MCF 10A (cell line): Measurements from ENCODE around the gene MYO1E. TPM values are rescaled to one million over a fixed set of nuclear protein-coding genes. Genes with fewer than 3 reads are reported as not detected.

ENCODE experiments used
- BruUV-seq: library from RNA; stranded (reverse); fragments of 400-500 nt; replicated peaks from 2 replicates; lab custom pipeline; 2021; lab: Mats Ljungman, UMichigan
- CTCF ChIA-PET: fragments of 300-600 bp; sonication (Branson Sonifier 250); formaldehyde crosslinking; extraction: SDS; loops from one replicate; lab custom pipeline; 2021; ENCODE audit warnings: antibody characterized with exemption, inconsistent platforms; lab: Yijun Ruan, JAX
- POLR2A ChIA-PET: fragments of 300-600, 350-650 bp; sonication (Branson Sonifier 250); formaldehyde crosslinking; extraction: SDS; loops from one replicate; lab custom pipeline; 2020; ENCODE audit warnings: antibody characterized with exemption, inconsistent platforms; lab: Yijun Ruan, JAX
- DNase-seq: peaks from one replicate; pipeline ENCODE4 v3.0.0-alpha.2; 2018; ENCODE audit not compliant: unreplicated experiment
- H3K27ac Mint-ChIP-seq: one replicate; pipeline ENCODE4 v1.8.0; 2022; ENCODE audit warnings: mild to moderate bottlenecking, low read depth, mixed read lengths; ENCODE audit not compliant: unreplicated experiment
- H3K27me3 Mint-ChIP-seq: one replicate; pipeline ENCODE4 v1.8.0; 2022; ENCODE audit warnings: mixed read lengths; ENCODE audit not compliant: insufficient read depth, unreplicated experiment
- H3K36me3 Mint-ChIP-seq: one replicate; pipeline ENCODE4 v1.8.0; 2022; ENCODE audit warnings: mild to moderate bottlenecking, moderate library complexity, mixed read lengths; ENCODE audit not compliant: insufficient read depth, unreplicated experiment
- H3K4me1 Mint-ChIP-seq: one replicate; pipeline ENCODE4 v1.8.0; 2022; ENCODE audit warnings: mixed read lengths; ENCODE audit not compliant: insufficient read depth, unreplicated experiment
- H3K4me3 Mint-ChIP-seq: one replicate; pipeline ENCODE4 v1.8.0; 2022; ENCODE audit warnings: mild to moderate bottlenecking, moderate library complexity, mixed read lengths; ENCODE audit not compliant: unreplicated experiment
- H3K9me3 Mint-ChIP-seq: one replicate; pipeline ENCODE4 v1.8.0; 2022; ENCODE audit warnings: mixed read lengths; ENCODE audit not compliant: unreplicated experiment
- CTCF ChIP-seq: fragments of 200-600 bp; IDR thresholded peaks from one replicate; pipeline ENCODE4 v1.8.0; 2022; ENCODE audit warnings: antibody characterized with exemption, mild to moderate bottlenecking; ENCODE audit not compliant: unreplicated experiment
- intact Hi-C: fragments of 100-400 bp; cut with micrococcal nuclease; formaldehyde crosslinking; loops from 2 replicates; pipeline ENCODE4 v1.14.1; 2022
- total RNA-seq: library from RNA; stranded (reverse); gene quantifications from 2 replicates; pipeline ENCODE4 v1.2.3, GENCODE V29; 2022

Gene MYO1E
- total RNA-seq, 1 experiment from 2014 or later, result 121 TPM

- H3K9me3 Mint-ChIP-seq, result no peaks in the 10 kb centered on the region
- peaks cover 35% of the 10 kb centered on the region for H3K4me1 Mint-ChIP-seq
- ChIA-PET POLR2A (interaction anchor here (0.6 to 1.3 kb wide), 5 partner anchors 9 to 67 kb away, joined by 3 to 6 read pairs (median 4); no protein-coding TSS in a partner anchor), CTCF (interaction anchor here (1.7 to 1.8 kb wide), 2 partner anchors 8 to 57 kb away, joined by 4 to 7 read pairs; no protein-coding TSS in a partner anchor)
- TF ChIP-seq CTCF, result no peak
- H3K27me3 Mint-ChIP-seq, result no peaks in the 10 kb centered on the region
- intact Hi-C loops, result no loop called here
- no peak overlapping the region for H3K4me3 Mint-ChIP-seq
- BruUV-seq, result no TSS peak
- DNase-seq, result peak; percentile 74
- peak overlapping the region; percentile 12 for H3K27ac Mint-ChIP-seq
- no peaks in the 10 kb centered on the region for H3K36me3 Mint-ChIP-seq
Measured at GRCh38 chr15:59304034-59304795, 68.5 kb downstream of the MYO1E start.

- POLR2A ChIA-PET, result interaction anchor here (0.6 to 1.3 kb wide), 5 partner anchors 8 to 68 kb away, joined by 3 to 6 read pairs (median 4); no protein-coding TSS in a partner anchor
- Mint-ChIP-seq H3K27me3 (no peaks in the 10 kb centered on the region), H3K27ac (peak overlapping the region; percentile 12), H3K36me3 (no peaks in the 10 kb centered on the region), H3K4me3 (no peak overlapping the region), H3K4me1 (peaks cover 36% of the 10 kb centered on the region), H3K9me3 (no peaks in the 10 kb centered on the region)
- CTCF ChIA-PET, result interaction anchor here (0.6 kb wide), 1 partner anchor 20 kb away, joined by 4 read pairs; no protein-coding TSS in a partner anchor
- no peak for TF ChIP-seq CTCF
- BruUV-seq, result no TSS peak
- intact Hi-C loops, result no loop called here
- no peak for DNase-seq
Measured at GRCh38 chr15:59303633-59304032, 69.0 kb downstream of the MYO1E start.

GRCh38 chr15:59303136-59303535 lies 69.5 kb downstream of the MYO1E start:
- intact Hi-C loops, result no loop called here
- no TSS peak for BruUV-seq
- POLR2A ChIA-PET, result interaction anchor here (0.8 to 1.1 kb wide), 3 partner anchors 18 to 68 kb away, joined by 3 to 4 read pairs (median 3); no protein-coding TSS in a partner anchor
- H3K4me1 Mint-ChIP-seq, result peaks cover 41% of the 10 kb centered on the region
- H3K27ac Mint-ChIP-seq, result no peak overlapping the region
- no peaks in the 10 kb centered on the region for H3K36me3 Mint-ChIP-seq
- no peak overlapping the region for H3K4me3 Mint-ChIP-seq
- TF ChIP-seq CTCF, result no peak
- no peak for DNase-seq
- no peaks in the 10 kb centered on the region for H3K9me3 Mint-ChIP-seq
- H3K27me3 Mint-ChIP-seq, result no peaks in the 10 kb centered on the region
- CTCF ChIA-PET, result interaction anchor here (0.6 to 0.9 kb wide), 2 partner anchors 20 to 56 kb away, joined by 4 read pairs; no protein-coding TSS in a partner anchor

- no peaks in the 10 kb centered on the region for H3K36me3 Mint-ChIP-seq
- ChIA-PET POLR2A (interaction anchor here (1.1 to 8.4 kb wide), 2 partner anchors 16 to 36 kb away, joined by 6 to 120 read pairs; no protein-coding TSS in a partner anchor), CTCF (no interaction called here)
- H3K4me3 Mint-ChIP-seq, result peak overlapping the region; percentile 51
- no peaks in the 10 kb centered on the region for H3K9me3 Mint-ChIP-seq
- no peak for TF ChIP-seq CTCF
- no TSS peak for BruUV-seq
- H3K27me3 Mint-ChIP-seq, result no peaks in the 10 kb centered on the region
- peaks cover 38% of the 10 kb centered on the region for H3K4me1 Mint-ChIP-seq
- no peak for DNase-seq
- no peak overlapping the region for H3K27ac Mint-ChIP-seq
- intact Hi-C loops, result no loop called here
Measured at GRCh38 chr15:59301527-59301926, 71.1 kb downstream of the MYO1E start.
